ENCODE data around the gene GRID2. TPM values are rescaled to one million over a fixed set of nuclear protein-coding genes. Genes with fewer than 3 reads are reported as not detected.

The GRID2 gene
- total and polyA plus RNA-seq, 4 donors, result under 0.01 to 0.02 TPM; not detected in 2

DNA sequence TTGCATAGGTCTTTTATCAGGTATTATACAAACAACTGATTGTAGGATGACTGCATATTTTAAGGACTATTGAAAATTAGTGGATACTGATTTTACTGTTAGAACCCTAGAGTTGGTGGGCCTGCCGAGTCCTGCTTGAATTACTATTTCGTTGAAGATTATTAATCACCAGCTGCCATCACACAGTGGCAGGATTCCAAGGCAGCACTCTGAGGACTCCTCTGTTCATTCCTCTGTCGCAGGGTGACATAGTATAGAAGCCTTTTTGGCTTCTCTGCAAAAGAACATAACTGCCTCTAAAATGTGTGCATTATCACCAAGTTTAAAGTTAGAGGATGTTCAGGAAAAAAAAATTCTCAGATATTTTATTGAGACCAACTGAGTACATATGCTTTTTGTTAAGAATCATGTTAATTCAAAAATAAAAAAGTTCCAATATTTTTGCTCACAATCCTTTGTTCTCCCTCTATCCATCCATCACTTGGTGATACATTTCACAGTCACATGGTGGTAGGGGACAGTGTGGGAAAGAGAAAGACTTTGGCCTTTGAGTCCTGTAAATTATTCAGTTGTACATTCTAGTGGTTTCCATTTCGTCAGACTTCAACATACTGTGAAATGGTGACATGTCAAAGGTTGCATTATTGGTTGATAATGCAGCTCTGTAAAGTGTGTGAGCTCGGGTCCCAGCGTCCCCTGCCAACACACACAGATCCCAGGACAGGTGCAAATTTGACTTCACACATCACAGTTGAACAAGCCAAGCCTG lies 332.5 kb downstream of the GRID2 start:
- H3K27ac ChIP-seq (ENCODE audit: low read depth in 1 of 2, low read length in 2 of 2), result no peak overlapping the region
- H3K4me3 ChIP-seq (ENCODE audit: low read depth in 1 of 3, low read length in 3 of 3), result no peak overlapping the region
- no peaks in the 10 kb centered on the region for H3K36me3 ChIP-seq (ENCODE audit: control insufficient read depth in 4 of 4, insufficient read depth in 3 of 4, low read depth in 1 of 4, low read length in 3 of 4)
- 50% methylated on average over 6 of the region's 6 CpGs for WGBS
- no peaks in the 10 kb centered on the region for H3K4me1 ChIP-seq (ENCODE audit: control insufficient read depth in 4 of 4, insufficient read depth in 4 of 4, low read length in 3 of 4)
- no peaks in the 10 kb centered on the region for H3K9me3 ChIP-seq (ENCODE audit: control insufficient read depth in 4 of 4, low read length in 3 of 4)
- H3K9ac ChIP-seq (ENCODE audit: low read depth in 1 of 2, low read length in 2 of 2), result no peak overlapping the region
- no peaks in the 10 kb centered on the region for H3K27me3 ChIP-seq (ENCODE audit: control insufficient read depth in 4 of 4, insufficient read depth in 4 of 4, low read length in 3 of 4)
- no peak for DNase-seq (ENCODE audit: low spot score)
- TF ChIP-seq RAD21 (IDR thresholded peaks at IDR 0.05) (no peak), JUND (IDR thresholded peaks at IDR 0.05) (no peak), FOXA1 (IDR thresholded peaks at IDR 0.05) (no peak), FOXA2 (IDR thresholded peaks at IDR 0.05) (no peak), YY1 (IDR thresholded peaks at IDR 0.05) (no peak)
- TF ChIP-seq, protein P1, sequence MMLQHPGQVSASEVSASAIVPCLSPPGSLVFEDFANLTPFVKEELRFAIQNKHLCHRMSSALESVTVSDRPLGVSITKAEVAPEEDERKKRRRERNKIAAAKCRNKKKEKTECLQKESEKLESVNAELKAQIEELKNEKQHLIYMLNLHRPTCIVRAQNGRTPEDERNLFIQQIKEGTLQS (IDR thresholded peaks at IDR 0.05), result no peak
- TF ChIP-seq, protein P2, sequence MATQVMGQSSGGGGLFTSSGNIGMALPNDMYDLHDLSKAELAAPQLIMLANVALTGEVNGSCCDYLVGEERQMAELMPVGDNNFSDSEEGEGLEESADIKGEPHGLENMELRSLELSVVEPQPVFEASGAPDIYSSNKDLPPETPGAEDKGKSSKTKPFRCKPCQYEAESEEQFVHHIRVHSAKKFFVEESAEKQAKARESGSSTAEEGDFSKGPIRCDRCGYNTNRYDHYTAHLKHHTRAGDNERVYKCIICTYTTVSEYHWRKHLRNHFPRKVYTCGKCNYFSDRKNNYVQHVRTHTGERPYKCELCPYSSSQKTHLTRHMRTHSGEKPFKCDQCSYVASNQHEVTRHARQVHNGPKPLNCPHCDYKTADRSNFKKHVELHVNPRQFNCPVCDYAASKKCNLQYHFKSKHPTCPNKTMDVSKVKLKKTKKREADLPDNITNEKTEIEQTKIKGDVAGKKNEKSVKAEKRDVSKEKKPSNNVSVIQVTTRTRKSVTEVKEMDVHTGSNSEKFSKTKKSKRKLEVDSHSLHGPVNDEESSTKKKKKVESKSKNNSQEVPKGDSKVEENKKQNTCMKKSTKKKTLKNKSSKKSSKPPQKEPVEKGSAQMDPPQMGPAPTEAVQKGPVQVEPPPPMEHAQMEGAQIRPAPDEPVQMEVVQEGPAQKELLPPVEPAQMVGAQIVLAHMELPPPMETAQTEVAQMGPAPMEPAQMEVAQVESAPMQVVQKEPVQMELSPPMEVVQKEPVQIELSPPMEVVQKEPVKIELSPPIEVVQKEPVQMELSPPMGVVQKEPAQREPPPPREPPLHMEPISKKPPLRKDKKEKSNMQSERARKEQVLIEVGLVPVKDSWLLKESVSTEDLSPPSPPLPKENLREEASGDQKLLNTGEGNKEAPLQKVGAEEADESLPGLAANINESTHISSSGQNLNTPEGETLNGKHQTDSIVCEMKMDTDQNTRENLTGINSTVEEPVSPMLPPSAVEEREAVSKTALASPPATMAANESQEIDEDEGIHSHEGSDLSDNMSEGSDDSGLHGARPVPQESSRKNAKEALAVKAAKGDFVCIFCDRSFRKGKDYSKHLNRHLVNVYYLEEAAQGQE (IDR thresholded peaks at IDR 0.05), result no peak
- TF ChIP-seq, protein P3, sequence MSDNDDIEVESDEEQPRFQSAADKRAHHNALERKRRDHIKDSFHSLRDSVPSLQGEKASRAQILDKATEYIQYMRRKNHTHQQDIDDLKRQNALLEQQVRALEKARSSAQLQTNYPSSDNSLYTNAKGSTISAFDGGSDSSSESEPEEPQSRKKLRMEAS (IDR thresholded peaks at IDR 0.05), result no peak

DNA sequence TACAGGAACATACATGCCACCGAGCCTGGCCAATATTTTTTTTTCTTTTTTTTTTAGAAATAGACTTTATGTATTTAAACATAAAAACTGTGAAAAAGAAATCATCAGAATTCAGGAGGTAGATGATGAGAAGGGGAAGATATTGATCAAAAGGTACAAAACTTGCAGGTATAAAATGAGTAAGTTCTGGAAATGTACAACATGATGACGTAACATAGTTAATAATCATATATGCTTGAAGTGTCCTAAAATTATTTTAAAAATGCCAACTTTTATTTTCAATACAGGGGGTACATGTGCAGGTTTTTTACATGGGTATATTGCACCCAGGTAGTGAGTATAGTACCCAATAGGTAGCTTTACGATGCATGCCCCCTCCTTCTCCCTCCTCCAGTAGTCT lies 337.6 kb downstream of the GRID2 start:
- no peak overlapping the region for H3K4me3 ChIP-seq (ENCODE audit: low read depth in 1 of 3, low read length in 3 of 3)
- no peak for DNase-seq (ENCODE audit: low spot score)
- H3K9ac ChIP-seq (ENCODE audit: low read depth in 1 of 2, low read length in 2 of 2), result no peak overlapping the region
- no peaks in the 10 kb centered on the region for H3K27me3 ChIP-seq (ENCODE audit: control insufficient read depth in 4 of 4, insufficient read depth in 4 of 4, low read length in 3 of 4)
- H3K27ac ChIP-seq (ENCODE audit: low read depth in 1 of 2, low read length in 2 of 2), result no peak overlapping the region
- H3K36me3 ChIP-seq (ENCODE audit: control insufficient read depth in 4 of 4, insufficient read depth in 3 of 4, low read depth in 1 of 4, low read length in 3 of 4), result no peaks in the 10 kb centered on the region
- H3K9me3 ChIP-seq (ENCODE audit: control insufficient read depth in 4 of 4, low read length in 3 of 4), result no peaks in the 10 kb centered on the region
- TF ChIP-seq EGR1 (IDR thresholded peaks at IDR 0.05; ENCODE audit: low read depth in 2 of 2), result no peak
- TF ChIP-seq, protein P4, sequence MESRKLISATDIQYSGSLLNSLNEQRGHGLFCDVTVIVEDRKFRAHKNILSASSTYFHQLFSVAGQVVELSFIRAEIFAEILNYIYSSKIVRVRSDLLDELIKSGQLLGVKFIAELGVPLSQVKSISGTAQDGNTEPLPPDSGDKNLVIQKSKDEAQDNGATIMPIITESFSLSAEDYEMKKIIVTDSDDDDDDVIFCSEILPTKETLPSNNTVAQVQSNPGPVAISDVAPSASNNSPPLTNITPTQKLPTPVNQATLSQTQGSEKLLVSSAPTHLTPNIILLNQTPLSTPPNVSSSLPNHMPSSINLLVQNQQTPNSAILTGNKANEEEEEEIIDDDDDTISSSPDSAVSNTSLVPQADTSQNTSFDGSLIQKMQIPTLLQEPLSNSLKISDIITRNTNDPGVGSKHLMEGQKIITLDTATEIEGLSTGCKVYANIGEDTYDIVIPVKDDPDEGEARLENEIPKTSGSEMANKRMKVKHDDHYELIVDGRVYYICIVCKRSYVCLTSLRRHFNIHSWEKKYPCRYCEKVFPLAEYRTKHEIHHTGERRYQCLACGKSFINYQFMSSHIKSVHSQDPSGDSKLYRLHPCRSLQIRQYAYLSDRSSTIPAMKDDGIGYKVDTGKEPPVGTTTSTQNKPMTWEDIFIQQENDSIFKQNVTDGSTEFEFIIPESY (IDR thresholded peaks at IDR 0.05), result no peak
- TF ChIP-seq RAD21 (IDR thresholded peaks at IDR 0.05), result no peak
- TF ChIP-seq HNF4A (conservative IDR thresholded peaks at IDR 0.05), result no peak
- TF ChIP-seq YY1 (IDR thresholded peaks at IDR 0.05), result no peak
- TF ChIP-seq, protein P3 (IDR thresholded peaks at IDR 0.05), result no peak
- no peak for TF ChIP-seq JUND (IDR thresholded peaks at IDR 0.05)
- no peak for TF ChIP-seq SP1 (IDR thresholded peaks at IDR 0.05)
- no peak for TF ChIP-seq HNF4G (IDR thresholded peaks at IDR 0.05)
- no peak for TF ChIP-seq NR2F2 (IDR thresholded peaks at IDR 0.05)
- no peak for TF ChIP-seq FOXA1 (IDR thresholded peaks at IDR 0.05)
- TF ChIP-seq FOXA2 (IDR thresholded peaks at IDR 0.05), result no peak
- H3K4me1 ChIP-seq (ENCODE audit: control insufficient read depth in 4 of 4, insufficient read depth in 4 of 4, low read length in 3 of 4), result no peaks in the 10 kb centered on the region
- WGBS, result 80% methylated on average over 3 of the region's 3 CpGs

Measured in liver (tissue), 9 donors.